ENCODE data around the gene TMEM145.

- TF ChIP-seq POLR2A (IDR thresholded peaks at IDR 0.05) (no peak), CTCF (IDR thresholded peaks at IDR 0.05) (no peak)
Measured at GRCh38 chr19:42362891-42363440, 49.9 kb downstream of the TMEM145 start.

All from prostate gland (tissue), 2 donors.